ENCODE results near the gene SASH1.

The SASH1 gene

DNA sequence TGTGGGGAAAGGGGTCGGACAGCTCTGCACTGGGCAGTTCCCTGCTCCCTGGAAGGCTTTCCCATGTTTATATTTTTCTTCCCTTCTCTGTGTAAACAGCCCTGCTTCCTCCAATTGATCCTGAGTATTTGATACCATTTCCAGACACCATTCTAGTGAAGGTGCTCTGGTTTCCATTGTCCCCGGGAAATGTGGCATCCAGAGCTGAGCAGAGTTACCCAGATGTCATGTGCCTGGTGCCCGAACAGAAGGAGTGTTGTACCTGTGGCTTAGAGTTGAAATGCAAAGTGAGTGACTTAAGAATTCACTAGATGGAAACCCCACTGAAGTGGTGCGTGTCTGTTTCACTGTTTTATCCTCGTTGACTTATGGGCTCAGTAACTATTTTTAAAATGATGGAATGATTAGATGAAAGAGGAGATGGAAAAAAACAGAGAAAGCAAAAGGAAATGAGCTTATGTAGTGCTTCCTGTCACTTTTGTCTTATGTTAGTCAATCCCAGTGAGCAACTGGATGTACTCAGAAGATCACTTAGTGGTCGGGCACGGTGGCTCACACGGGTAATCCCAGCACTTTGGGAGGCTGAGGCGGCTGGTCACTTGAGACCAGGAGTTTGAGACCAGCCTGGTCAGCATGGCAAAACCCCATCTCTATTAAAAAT lies 83.8 kb downstream of the SASH1 start:
- DNase-seq, result no peak
- intact Hi-C loops (cut with DNase I), result no loop called here

- intact Hi-C loops (cut with DNase I), result no loop called here
Observed at GRCh38 chr6:148427333-148427732, 84.7 kb downstream of the SASH1 start.

GRCh38 chr6:148429423-148429822 lies 86.8 kb downstream of the SASH1 start:
- intact Hi-C loops (cut with DNase I), result no loop called here
- DNase-seq, result no peak

More at GRCh38 chr6:148427333-148427732, 84.7 kb downstream of the SASH1 start:
- no peak for DNase-seq

- intact Hi-C loops (cut with DNase I), result no loop called here
- no peak for DNase-seq
Observed at GRCh38 chr6:148430897-148431296, 88.3 kb downstream of the SASH1 start.

DNA sequence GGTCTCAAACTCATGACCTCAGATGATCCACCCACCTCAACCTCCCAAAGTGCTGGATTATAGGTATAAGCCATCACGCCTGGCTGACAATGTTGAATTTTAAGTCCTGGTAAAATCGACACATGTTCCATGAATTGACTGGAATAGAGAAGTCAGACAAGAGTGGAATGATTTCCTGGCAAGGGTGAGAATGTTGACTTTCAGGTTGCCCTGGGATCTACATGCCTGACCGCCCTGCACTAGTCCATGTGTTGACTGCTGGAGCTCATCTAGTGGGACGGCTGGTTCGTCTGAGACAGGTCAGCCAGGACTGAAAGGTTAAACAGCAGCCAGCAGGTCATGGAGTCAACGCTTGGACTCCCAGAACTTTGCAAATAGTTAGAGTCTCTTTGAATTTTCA lies 88.8 kb downstream of the SASH1 start:
- intact Hi-C loops (cut with DNase I), result no loop called here

DNA sequence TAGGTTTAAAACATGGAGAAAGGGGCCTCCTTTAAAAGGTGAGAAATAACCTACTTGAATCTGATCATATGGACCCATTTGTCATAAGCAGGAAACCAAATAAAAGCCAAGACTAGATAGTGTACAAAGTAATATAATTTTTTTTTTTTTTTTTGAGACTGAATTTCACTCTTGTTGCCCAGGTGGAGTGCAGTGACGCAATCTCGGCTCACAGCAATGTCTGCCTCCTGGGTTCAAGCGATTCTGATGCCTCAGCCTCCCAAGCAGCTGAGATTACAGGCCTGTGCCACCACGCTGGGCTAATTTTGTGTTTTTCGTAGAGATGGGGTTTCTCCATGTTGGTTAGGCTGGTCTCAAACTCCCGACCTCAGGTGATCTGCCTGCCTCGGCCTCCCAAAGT lies 89.2 kb downstream of the SASH1 start:
- DNase-seq, result no peak

More for the DNA sequence above, 88.8 kb downstream of the SASH1 start:
- no peak for DNase-seq

DNA sequence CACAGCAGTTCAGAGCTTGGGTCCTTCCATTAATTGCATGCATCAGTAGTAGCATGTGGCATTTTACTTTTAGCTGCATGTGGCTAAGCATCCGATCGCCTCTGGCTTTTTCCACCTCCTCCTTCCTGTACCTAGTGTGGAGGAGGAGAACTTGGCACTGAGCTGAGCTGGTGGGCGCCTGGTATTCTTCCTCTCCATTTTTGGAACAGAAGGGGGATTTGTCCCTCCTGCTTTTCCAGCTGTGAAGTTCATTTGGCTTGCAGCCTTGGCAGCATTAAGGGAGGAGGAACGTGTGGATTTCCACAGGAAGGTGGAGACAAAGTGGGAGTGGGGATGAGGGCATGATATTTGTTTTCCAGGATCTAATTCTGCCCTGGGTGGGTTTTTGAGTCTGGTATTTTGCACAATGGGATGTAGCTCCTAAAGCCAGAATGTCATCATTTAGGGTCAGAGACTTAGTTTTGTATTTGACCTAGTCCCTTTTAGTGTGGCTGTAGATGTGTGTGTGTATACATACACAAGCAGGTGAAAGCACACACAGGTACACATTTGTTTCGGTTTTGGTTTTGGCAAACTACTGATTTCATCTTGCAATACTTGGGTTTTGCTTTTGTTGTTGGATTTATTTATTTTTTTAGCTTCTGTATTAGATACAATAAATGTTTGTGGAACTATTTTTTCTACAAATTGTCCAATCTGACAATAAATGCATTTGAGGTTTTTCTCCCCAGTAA lies 90.0 kb downstream of the SASH1 start:
- DNase-seq, result peak in 2 of 10 donors; percentile 21 to 87
- intact Hi-C loops (cut with DNase I), result no loop called here

More for the DNA sequence above, 89.2 kb downstream of the SASH1 start:
- intact Hi-C loops (cut with DNase I), result no loop called here

DNA sequence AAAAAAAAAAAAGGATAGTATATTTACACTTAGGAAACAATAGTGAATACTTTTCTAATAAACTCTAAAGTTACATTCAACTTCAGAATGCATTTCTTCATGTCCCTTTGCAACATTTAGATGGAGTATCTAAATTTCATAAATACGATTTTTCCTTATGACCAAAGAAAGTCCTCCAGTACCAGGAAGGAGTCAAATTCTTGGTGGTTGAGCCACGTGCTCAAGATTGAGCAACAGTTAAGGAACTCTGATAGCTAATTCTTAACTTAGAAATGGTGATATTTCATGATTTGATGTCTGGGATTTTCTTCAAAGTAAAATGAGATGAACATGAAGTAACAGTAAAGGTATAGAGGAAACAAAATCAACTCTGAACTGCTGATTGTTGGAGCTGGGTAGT lies 92.7 kb downstream of the SASH1 start:
- intact Hi-C loops (cut with DNase I), result no loop called here
- DNase-seq, result no peak

DNA sequence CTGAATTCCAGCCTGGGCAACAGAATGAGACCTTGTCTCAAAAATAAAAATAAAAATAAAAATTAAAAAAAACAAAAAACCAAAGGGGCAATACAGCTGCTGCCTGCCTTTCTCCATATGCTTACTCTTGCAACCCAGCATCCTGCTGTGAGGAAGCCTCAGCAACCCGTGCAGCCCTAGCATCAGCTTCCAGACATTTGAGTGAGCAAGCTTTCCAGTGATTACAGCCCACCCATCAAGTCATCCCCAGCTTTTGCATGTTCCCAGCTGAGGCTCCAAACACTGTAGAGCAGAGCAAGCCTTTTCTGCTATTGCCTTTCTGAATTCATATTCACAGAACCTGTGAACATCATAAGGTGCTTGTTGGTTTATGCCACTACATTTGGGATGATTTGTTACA lies 93.8 kb downstream of the SASH1 start:
- intact Hi-C loops (cut with DNase I), result no loop called here
- no peak for DNase-seq

DNA sequence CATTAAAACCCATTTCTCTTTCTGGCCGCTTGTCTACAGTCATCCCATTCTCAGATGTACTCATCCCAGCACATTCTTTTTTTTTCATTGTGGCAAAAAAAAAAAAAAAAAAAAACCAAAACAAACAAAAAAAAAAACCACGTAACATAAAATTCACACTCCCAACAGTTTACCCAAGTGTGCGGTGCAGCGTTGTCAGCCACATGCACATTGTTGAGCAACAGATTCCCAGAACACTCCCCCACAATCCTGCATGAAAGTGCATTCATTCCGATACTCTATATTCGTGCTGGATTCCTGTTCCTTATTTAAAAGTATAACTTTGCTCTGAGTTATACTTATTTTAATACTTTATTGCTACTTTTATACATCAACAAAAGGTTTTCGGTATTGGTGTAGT lies 96.0 kb downstream of the SASH1 start:
- no peak for DNase-seq
- intact Hi-C loops (cut with DNase I), result no loop called here

GRCh38 chr6:148440016-148440415 lies 97.4 kb downstream of the SASH1 start:
- intact Hi-C loops (cut with DNase I), result no loop called here
- DNase-seq, result no peak

DNA sequence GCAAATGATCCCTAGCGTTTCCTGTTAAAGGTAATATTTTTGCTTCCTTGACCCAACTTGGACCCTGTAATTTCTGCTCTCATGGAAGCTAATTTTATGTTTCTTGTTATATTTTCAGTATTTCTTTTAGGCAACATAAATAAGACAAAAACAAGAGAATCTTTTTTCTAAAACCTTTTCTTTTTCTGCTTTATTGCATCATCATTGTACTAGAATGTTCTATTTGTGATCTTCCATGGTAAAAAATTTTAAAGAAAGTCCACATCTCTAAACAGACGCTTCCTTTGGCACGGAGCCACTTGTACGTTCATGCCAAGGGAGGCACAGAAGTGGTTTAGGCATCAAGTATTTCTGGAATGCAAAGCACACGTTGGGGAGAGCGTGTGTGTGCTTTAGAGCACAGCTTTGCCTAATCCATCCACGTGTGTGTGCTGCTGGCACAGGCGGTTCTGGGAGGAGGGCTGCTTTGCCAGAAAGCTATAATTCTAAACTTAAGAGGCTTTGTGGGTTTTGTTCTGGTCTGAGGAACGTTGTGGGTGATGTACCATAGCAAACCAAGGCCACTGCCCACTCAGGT lies 98.3 kb downstream of the SASH1 start:
- intact Hi-C loops (cut with DNase I), result no loop called here
- peak in 6 of 10 donors; percentile 27 to 90 (median 68) for DNase-seq

DNA sequence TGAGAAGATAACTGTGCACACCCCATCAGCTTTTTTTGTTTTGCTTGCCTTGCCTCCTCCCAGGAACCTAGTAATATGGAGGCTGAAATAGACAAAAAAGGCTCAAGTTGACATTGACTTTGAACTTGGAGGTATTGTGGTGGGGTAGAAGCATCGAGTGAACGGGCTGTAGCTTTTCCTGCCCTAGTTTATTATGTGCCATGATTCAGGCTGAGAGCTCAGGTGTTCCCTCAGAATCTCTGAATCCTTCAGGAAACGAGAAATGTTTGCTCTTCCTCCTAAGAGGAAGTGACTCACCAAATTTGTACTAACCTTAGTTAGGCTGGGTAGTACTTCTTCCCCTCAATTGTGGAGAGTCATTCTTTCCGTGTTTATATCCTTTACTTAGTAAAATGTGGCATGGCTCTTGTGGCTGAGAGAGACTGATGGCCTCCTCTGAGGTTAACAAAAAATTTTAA lies 98.8 kb downstream of the SASH1 start:
- DNase-seq, result no peak
- intact Hi-C loops (cut with DNase I), result no loop called here

DNA sequence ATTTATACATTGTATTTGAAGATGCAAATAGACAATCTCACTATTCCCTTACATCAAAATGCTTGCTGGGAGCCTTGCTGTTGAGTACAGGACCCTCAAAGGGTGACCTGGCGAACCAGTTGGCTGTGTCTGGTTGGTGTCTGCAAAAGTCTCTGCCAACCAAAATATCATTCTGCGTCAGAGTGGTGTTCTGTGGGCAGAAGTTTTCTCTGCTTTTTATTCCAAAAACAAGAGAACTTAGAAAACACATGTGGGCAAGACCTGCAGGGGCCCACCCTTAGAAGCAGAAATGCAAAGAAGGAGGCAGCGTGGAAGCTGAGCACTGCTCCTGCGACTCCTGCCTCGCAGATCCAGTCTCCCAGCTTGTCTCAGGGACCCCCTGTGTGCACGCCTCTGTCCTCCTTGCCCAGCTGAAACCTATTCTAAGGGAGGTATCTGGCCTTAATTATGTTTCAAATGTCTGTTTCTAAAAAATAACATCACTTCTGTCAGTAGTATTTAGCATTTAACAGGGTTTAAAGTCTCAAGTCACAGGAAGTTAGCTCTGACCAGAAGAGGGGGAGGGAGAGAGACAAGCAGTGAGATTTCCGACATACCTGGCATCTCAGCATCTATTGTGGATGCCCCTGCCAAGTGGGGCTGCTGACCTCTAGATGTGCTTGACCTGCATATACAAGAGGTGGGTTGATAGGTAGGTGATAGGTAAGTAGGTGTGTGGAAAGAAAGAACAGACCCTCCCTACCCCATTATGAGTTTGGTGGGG lies 101.3 kb downstream of the SASH1 start:
- intact Hi-C loops (cut with DNase I), result no loop called here
- no peak for DNase-seq

- DNase-seq, result no peak
- intact Hi-C loops (cut with DNase I), result no loop called here
Observed at GRCh38 chr6:148445116-148445515, 102.5 kb downstream of the SASH1 start.

DNA sequence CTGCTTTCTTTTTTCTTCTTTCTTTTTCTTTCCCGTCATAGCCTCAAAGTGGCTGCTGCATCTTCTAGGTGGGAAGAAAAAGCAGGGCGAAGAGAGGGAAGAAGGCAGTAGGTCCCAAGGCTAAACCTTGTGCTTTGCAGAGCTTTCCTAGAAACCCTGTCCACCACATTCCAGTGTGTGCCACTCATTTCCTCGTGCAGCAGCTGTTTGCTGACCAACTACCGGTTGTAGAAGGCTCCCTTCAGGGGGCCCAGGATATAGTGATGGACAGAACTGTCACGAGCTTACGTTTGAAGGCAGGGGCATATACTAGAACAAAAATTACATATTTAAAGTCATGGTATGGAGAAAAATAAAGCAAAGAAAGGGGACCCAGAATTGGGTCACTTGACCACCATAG lies 103.0 kb downstream of the SASH1 start:
- intact Hi-C loops (cut with DNase I), result no loop called here

GRCh38 chr6:148446681-148447080 lies 104.0 kb downstream of the SASH1 start:
- no peak for DNase-seq
- intact Hi-C loops (cut with DNase I), result no loop called here

More for the DNA sequence above, 103.0 kb downstream of the SASH1 start:
- DNase-seq, result no peak

DNA sequence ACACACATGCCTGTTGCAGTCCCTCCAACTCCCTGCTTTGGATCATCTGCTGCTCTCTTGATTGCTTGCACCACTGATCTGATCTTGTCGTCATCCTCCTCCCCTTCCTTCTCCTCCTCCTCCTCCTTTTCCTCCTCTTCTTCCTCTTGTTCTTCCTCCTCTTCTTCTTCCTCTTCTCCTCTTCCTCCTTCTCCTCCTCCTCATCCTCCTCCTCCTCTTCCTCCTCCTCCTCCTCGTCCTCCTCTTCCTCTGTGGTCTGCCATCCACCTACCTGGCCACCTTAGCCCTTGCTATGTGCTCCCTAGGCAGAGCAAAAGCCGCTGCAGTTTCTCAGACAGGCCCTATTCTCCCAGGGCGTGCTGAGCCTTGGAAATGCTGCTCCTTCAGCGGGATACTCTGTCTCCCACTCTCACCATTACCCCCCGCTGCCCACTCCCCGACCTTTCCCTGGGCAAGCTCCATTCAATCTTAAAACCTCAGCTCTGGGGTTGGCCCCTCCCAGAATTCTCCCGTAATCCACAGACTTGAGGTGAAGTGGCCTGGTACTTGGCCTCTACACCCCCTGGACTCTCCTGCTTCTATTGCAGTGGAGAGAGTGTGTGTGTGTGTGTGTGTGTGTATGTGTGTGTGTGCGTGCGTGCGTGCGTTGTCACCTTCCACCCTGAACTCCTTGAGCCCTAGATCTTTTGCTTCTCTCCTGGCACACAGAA lies 105.0 kb downstream of the SASH1 start:
- intact Hi-C loops (cut with DNase I), result no loop called here

DNA sequence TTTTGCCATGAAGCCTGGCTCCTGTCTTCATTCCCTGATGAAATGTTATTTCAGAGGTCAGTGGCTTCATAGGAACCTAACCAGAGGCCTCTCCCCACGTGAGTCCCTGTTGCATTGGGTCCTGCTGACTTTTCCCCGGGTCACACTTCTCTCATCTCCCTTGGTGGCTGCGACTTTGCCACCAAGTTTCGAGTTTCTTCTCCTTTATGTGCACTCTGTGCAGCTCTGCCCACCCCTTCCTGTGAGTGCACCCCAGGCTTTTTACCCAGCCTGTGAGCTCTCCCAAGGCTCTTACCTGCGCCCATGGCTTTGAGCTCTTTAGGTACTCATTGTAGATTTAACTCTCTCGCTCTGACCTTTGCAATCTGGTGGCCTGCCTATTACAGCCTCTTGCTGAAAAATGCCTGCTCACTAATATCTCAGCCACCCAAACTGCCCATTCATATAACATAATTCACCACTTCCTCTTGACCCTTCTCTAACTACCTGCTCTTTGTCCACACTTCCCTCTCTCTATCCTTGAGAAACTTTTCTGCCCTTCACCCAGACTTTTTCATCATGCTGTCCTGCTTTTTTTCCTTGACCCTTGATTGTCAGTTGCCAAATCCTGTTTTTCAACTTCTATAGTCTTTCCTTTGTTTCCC lies 105.9 kb downstream of the SASH1 start:
- intact Hi-C loops (cut with DNase I), result no loop called here
- no peak for DNase-seq

More for the DNA sequence above, 105.0 kb downstream of the SASH1 start:
- DNase-seq, result no peak

DNA sequence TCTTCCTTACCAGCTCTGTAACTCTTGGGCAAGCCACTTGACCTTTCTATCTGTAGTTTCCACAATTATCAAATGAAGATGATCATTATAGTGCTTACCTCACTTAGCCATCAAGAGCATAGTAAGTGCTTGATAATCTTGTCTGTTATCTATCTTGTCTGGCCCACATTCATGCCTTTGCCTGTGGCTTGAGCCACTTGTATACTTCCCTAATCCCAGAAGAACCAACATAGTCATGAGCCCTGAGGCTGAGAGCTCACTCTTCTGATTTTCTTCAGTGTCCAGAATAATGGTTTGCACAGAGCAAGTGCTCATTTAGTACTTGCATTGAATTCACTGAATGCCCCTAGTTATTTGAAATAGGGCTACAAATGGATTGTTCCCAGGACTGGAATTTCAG lies 108.2 kb downstream of the SASH1 start:
- no peak for DNase-seq
- intact Hi-C loops (cut with DNase I), result no loop called here

Measured in posterior cingulate gyrus (tissue), 11 donors.